Parathyroid adenoma (tissue), 2 donors: ENCODE results near the gene PLCH1.

Source experiments
- H2AFZ ChIP-seq: fragments of 300-600 bp; sonication (generic); one replicate; pipeline ENCODE4 v1.7.0; 2017; ENCODE audit warnings: antibody characterized with exemption, mild to moderate bottlenecking
- H3K27ac ChIP-seq: fragments of 300-600 bp; sonication (generic); one replicate; pipeline ENCODE4 v1.7.0; 2017
- H3K27me3 ChIP-seq: fragments of 300-600 bp; sonication (generic); one replicate; pipeline ENCODE4 v1.7.0; 2017; ENCODE audit warnings: low read length; ENCODE audit not compliant: control insufficient read depth, insufficient read depth
- H3K36me3 ChIP-seq: fragments of 300-600 bp; sonication (generic); one replicate; pipeline ENCODE4 v1.7.0; 2017; ENCODE audit warnings: low read length; ENCODE audit not compliant: control insufficient read depth, insufficient read depth
- H3K4me1 ChIP-seq: fragments of 300-600 bp; sonication (generic); one replicate; pipeline ENCODE4 v1.7.0; 2017; ENCODE audit warnings: control low read depth
- H3K4me2 ChIP-seq: fragments of 300-600 bp; sonication (generic); one replicate; pipeline ENCODE4 v1.7.0; 2017; ENCODE audit warnings: low read length
- H3K4me3 ChIP-seq: fragments of 300-600 bp; sonication (generic); one replicate; pipeline ENCODE4 v1.7.0; 2017; ENCODE audit warnings: low read depth, low read length
- H3K79me2 ChIP-seq: fragments of 300-600 bp; sonication (generic); one replicate; pipeline ENCODE4 v1.7.0; 2017; ENCODE audit warnings: control low read depth
- H3K9ac ChIP-seq: fragments of 300-600 bp; sonication (generic); one replicate; pipeline ENCODE4 v1.7.0; 2017; ENCODE audit warnings: mild to moderate bottlenecking
- H3K9me3 ChIP-seq: fragments of 300-600 bp; sonication (generic); one replicate; pipeline ENCODE4 v1.7.0; 2017; ENCODE audit warnings: low read length; ENCODE audit not compliant: control insufficient read depth
- TF ChIP-seq, protein P1 (sequence below): fragments of 300-600 bp; sonication (generic); IDR thresholded peaks from one replicate; pipeline ENCODE4 v1.7.0; 2017; ENCODE audit warnings: antibody characterized with exemption, mild to moderate bottlenecking
- donor health status: primary hyperparathyroidism.

Gene PLCH1

GRCh38 chr3:155737844-155738460, 6.9 kb downstream of the PLCH1 start:
- Histone ChIP-seq H3K27me3 (no peaks in the 10 kb centered on the region), H3K4me3 (no peak overlapping the region), H3K27ac (no peak overlapping the region), H3K79me2 (peaks cover 2% of the 10 kb centered on the region), H3K4me1 (peaks cover 17% of the 10 kb centered on the region), H3K9me3 (no peaks in the 10 kb centered on the region), H3K4me2 (no peak overlapping the region), H3K36me3 (no peaks in the 10 kb centered on the region), H2AFZ (peak overlapping the region; percentile 19), H3K9ac (no peak overlapping the region)
- TF ChIP-seq, protein P1, sequence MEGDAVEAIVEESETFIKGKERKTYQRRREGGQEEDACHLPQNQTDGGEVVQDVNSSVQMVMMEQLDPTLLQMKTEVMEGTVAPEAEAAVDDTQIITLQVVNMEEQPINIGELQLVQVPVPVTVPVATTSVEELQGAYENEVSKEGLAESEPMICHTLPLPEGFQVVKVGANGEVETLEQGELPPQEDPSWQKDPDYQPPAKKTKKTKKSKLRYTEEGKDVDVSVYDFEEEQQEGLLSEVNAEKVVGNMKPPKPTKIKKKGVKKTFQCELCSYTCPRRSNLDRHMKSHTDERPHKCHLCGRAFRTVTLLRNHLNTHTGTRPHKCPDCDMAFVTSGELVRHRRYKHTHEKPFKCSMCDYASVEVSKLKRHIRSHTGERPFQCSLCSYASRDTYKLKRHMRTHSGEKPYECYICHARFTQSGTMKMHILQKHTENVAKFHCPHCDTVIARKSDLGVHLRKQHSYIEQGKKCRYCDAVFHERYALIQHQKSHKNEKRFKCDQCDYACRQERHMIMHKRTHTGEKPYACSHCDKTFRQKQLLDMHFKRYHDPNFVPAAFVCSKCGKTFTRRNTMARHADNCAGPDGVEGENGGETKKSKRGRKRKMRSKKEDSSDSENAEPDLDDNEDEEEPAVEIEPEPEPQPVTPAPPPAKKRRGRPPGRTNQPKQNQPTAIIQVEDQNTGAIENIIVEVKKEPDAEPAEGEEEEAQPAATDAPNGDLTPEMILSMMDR = no peak

GRCh38 chr3:155736381-155736780, 8.5 kb downstream of the PLCH1 start:
- Histone ChIP-seq H3K4me3 (no peak overlapping the region), H3K36me3 (no peaks in the 10 kb centered on the region), H3K4me2 (no peak overlapping the region), H3K9ac (no peak overlapping the region), H3K27me3 (no peaks in the 10 kb centered on the region), H3K4me1 (peaks cover 5% of the 10 kb centered on the region), H3K79me2 (peaks cover 2% of the 10 kb centered on the region), H3K9me3 (no peaks in the 10 kb centered on the region), H3K27ac (no peak overlapping the region), H2AFZ (no peak overlapping the region)
- TF ChIP-seq, protein P1 = no peak

DNA sequence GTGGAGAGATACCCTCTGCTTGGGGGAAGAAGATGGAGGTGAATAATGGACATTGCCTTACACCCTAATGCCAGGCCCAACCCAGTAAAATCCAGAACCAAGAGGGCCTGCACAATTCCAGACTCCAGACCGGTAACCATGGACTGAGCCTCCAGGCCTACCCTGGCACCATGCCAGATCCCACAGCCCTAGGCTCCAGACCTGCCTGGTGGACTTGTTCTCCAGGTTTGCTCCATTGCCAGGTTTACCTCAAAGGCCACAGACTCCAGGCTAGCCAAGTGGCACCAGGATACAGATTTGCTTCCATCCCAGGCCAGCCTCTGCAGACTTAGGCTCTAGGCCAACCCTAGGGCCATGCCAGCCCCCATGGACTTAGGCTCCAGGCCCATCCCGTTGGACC, 14.0 kb downstream of the PLCH1 start:
- TF ChIP-seq, protein P1 = no peak
- no peak overlapping the region for H2AFZ ChIP-seq
- no peak overlapping the region for H3K27ac ChIP-seq
- H3K9me3 ChIP-seq = no peaks in the 10 kb centered on the region
- H3K4me1 ChIP-seq = no peaks in the 10 kb centered on the region
- no peak overlapping the region for H3K9ac ChIP-seq
- peaks cover 2% of the 10 kb centered on the region for H3K79me2 ChIP-seq
- no peaks in the 10 kb centered on the region for H3K27me3 ChIP-seq
- no peak overlapping the region for H3K4me2 ChIP-seq
- H3K36me3 ChIP-seq = no peaks in the 10 kb centered on the region
- no peak overlapping the region for H3K4me3 ChIP-seq

DNA sequence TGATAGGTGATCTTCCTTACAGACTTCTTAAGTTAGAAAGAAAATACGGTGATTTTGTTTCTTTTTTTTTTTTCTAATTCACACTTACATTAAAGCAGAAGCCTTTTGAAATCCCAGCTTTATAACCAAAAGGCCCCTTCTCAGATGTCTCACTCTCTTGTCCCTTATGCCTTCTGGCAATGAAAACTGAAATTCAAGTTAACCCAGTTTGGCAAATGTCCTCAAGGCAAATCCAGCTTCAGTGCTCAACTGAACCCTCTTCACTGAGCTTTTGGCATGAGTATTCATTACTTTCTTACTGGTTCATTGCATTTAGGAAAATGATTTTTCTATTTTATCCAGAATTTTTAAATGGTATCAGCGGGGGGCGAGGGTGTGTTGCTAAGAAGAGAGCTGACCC, 17.0 kb downstream of the PLCH1 start:
- Histone ChIP-seq H3K27me3 (no peaks in the 10 kb centered on the region), H3K9ac (no peak overlapping the region), H3K4me2 (no peak overlapping the region), H3K4me3 (no peak overlapping the region), H3K9me3 (no peaks in the 10 kb centered on the region), H3K79me2 (no peaks in the 10 kb centered on the region), H3K36me3 (no peaks in the 10 kb centered on the region), H2AFZ (no peak overlapping the region), H3K4me1 (no peaks in the 10 kb centered on the region), H3K27ac (no peak overlapping the region)
- TF ChIP-seq, protein P1 = no peak

DNA sequence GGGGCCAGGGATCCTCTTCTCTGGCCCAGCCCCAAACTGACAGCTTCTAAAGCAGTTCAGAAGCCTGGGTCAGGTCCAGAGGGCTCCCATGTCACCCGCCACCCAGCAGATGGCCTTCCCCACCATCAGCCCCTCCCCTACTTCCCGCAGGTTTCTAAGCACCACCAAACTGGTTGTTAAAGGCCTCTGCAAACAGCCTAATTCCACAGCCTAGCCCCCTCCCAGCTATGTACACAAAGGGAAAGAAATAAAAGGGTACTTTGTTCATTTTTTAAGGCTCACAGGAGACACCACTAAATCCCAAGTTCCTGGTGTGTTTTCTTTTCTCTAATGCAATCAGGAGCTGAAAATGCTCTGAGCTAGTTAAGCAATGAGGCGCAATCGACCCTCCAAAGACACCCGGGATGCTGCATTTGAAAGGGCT, 30.6 kb downstream of the PLCH1 start:
- Histone ChIP-seq H3K36me3 (no peaks in the 10 kb centered on the region), H3K27me3 (no peaks in the 10 kb centered on the region), H3K79me2 (no peaks in the 10 kb centered on the region), H3K27ac (no peak overlapping the region), H3K4me2 (no peak overlapping the region), H3K9ac (no peak overlapping the region), H3K9me3 (no peaks in the 10 kb centered on the region), H3K4me1 (no peaks in the 10 kb centered on the region), H2AFZ (no peak overlapping the region), H3K4me3 (no peak overlapping the region)
- TF ChIP-seq, protein P1 = no peak
